Right lobe of liver (tissue), 6 donors: Measurements from ENCODE around the gene CHST8. TPM values are rescaled to one million over a fixed set of nuclear protein-coding genes. Genes with fewer than 3 reads are reported as not detected.

ENCODE experiments used
- ATAC-seq, 4 donors: fragments of 200-7000 bp; cut with Tn5 transposase; one replicate each; pipeline ENCODE4 v1.9.1; 2020; ENCODE audit warnings: mild to moderate bottlenecking in 4 of 4, moderate library complexity in 4 of 4
- DNase-seq, 3 donors: peaks; one replicate each; pipeline ENCODE4 v3.0.0-alpha.2; 2020
- H3K27ac ChIP-seq, 3 donors: fragments of 200-600 bp; one replicate each; pipeline ENCODE4 v1.8.0; 2022
- H3K27me3 ChIP-seq, 2 donors: fragments of 200-600 bp; one replicate each; pipeline ENCODE4 v1.8.0; 2022
- H3K36me3 ChIP-seq, 4 donors: fragments of 200-600 bp; sonication (generic) in 1 of 4; one replicate each; pipeline versions ENCODE4 v1.5.1 to v1.8.0; 2017 to 2022; ENCODE audit warnings: control low read depth in 1 of 4
- H3K4me1 ChIP-seq, 4 donors: fragments of 200-600 bp; sonication (generic) in 1 of 4; one replicate each; pipeline versions ENCODE4 v1.5.1 to v1.8.0; 2017 to 2022; ENCODE audit warnings: control low read depth in 1 of 4
- H3K4me3 ChIP-seq, 3 donors: fragments of 200-600 bp; one replicate each; pipeline ENCODE4 v1.8.0; 2022
- H3K9me3 ChIP-seq, 4 donors: fragments of 200-600 bp; sonication (generic) in 1 of 4; one replicate each; pipeline versions ENCODE4 v1.5.1 to v1.8.0; 2017 to 2022; ENCODE audit warnings: control low read depth in 1 of 4
- POLR2A ChIP-seq: fragments of 450-650 bp; IDR thresholded peaks from one replicate; pipeline ENCODE4 v1.6.1; 2017; ENCODE audit warnings: antibody characterized with exemption, mild to moderate bottlenecking
- WGBS: methylation state at CpG from one replicate; pipeline ENCODE4 v1.1.6; 2018; ENCODE audit warnings: low coverage, low lambda C conversion rate; ENCODE audit not compliant: insufficient coverage; ENCODE audit errors: missing lambda C conversion rate; 5-methylcytosine and 5-hydroxymethylcytosine counted together
- intact Hi-C, 2 donors: fragments of 100-400 bp; cut with DNase I; formaldehyde crosslinking; loops; one replicate each; pipeline versions ENCODE4 v1.11.2 to v1.14.1; 2022
- total RNA-seq, 6 experiments: library from RNA; depleted of rRNA in 2 of 6; stranded (reverse); fragments of >200 nt in 2 of 6; fragmentation: NEBNext Ultra II Directional in 3 of 6; extraction: Animal tissue kit (Norgen Biotek cat#: 25700) in 3 of 6; gene quantifications; one replicate each; pipeline versions ENCODE4 v1.1.0 to v1.2.4, GENCODE V29; 2016 to 2023
- TF ChIP-seq, protein P1 (sequence below), 4 donors: fragments of 200-600 bp in 3 of 4; fragments of 450-650 bp in 1 of 4; IDR thresholded peaks; one replicate each; pipeline versions ENCODE4 v1.5.1 to v1.8.0; 2016 to 2022; ENCODE audit warnings: antibody characterized with exemption in 4 of 4, mild to moderate bottlenecking in 2 of 4
- donor health status: DM: no; HTN: yes; CAD: no.
- donor health status: DM: no; HTN: no; CAD: no.
- donor health status: DM: no; HTN: no; CAD: no.
- donor health status: DM: no; HTN: yes; CAD: no.
- donor health status: DM: no; HTN: yes; CAD: no.

Gene CHST8
- total RNA-seq, 6 experiments from 2014 or later = 0.12 to 0.19 TPM; not detected in 4

DNA sequence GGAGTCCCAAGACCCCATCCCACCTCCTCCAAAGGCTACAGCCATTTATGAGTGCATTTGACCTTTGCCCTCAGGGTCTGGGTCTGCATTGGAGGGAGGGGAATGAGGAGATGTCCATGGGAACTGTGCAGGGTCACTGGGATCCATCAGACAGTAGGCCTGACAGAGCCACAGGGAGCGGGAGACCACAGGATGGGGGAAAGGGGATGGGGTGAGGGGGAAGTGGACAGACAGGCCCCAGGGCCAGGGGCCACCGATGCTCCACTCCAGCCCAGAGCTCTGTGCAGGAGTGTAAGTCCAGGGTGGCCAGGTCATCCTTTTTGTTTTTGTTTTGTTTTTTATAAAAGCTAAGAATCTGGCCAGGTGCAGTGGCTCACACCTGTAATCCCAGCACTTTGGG lies 82.5 kb downstream of the CHST8 start:
- no peaks in the 10 kb centered on the region for H3K9me3 ChIP-seq
- DNase-seq = no peak
- no peak overlapping the region for H3K27ac ChIP-seq
- H3K36me3 ChIP-seq = no peaks in the 10 kb centered on the region
- no CpG with 5 or more reads among the region's 2 CpGs for WGBS
- H3K4me3 ChIP-seq = no peak overlapping the region
- TF ChIP-seq POLR2A = no peak
- TF ChIP-seq, protein P1, sequence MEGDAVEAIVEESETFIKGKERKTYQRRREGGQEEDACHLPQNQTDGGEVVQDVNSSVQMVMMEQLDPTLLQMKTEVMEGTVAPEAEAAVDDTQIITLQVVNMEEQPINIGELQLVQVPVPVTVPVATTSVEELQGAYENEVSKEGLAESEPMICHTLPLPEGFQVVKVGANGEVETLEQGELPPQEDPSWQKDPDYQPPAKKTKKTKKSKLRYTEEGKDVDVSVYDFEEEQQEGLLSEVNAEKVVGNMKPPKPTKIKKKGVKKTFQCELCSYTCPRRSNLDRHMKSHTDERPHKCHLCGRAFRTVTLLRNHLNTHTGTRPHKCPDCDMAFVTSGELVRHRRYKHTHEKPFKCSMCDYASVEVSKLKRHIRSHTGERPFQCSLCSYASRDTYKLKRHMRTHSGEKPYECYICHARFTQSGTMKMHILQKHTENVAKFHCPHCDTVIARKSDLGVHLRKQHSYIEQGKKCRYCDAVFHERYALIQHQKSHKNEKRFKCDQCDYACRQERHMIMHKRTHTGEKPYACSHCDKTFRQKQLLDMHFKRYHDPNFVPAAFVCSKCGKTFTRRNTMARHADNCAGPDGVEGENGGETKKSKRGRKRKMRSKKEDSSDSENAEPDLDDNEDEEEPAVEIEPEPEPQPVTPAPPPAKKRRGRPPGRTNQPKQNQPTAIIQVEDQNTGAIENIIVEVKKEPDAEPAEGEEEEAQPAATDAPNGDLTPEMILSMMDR (IDR thresholded peaks at IDR 0.05) = no peak
- no peaks in the 10 kb centered on the region for H3K4me1 ChIP-seq
- ATAC-seq = no peak
- intact Hi-C loops = no loop called here
- H3K27me3 ChIP-seq = no peaks in the 10 kb centered on the region

DNA sequence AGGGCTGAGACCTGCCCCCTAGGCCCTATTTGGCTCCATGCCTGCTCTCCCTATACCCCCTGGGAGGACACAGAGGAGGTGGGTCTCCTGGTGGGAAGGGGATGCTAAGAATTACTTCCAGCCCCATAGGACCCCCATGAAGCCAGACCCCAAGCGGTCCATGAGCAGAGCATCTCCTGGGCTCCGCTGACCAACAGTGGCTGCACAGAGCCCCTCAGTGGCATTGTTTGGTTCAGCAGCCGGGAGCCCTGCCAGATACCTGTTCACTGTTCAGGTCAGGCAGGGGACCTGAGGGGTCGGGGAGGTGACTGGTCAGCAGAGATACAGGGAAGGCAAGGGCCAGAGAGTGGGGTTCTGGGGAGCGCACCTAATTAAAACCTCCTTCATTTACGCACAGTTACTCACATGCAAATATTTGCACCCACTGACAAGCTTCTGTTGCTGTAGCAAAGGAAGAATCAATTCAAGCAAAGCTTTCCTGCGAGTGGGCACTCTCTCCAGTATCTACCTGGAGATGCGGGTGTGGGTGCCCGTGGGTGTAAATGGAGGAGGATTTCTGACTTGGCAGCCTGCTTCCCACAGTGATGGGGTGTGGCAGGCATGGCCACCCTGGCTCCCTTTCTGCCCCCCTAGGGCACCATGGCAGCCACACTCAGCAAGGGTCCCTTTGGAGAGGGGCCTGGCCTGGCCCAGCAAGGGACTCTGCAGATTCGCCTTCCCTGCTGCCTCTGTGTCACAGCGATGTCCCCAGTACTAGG lies 83.5 kb downstream of the CHST8 start:
- H3K27me3 ChIP-seq = no peaks in the 10 kb centered on the region
- intact Hi-C loops = no loop called here

DNA sequence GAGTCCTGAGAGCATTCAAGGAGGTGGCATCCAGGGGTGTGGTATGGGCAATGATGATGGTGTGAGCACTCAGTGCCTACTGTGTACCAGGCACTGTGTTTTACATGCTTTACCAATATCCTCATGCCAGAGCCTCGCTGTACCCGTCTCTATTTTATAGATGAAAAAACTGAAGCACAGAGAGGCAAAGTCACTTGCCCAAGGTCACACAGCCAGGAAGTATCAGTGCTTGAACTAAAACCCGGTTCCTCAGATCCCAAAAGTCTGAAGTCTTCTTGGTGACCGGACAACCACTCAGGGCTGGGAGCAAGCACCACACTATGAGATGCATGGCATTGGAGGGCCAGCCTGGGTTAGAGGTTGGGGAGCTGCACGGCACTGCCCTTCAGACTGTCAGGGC lies 84.1 kb downstream of the CHST8 start:
- no CpG with 5 or more reads among the region's 5 CpGs for WGBS
- Histone ChIP-seq H3K27me3 (no peaks in the 10 kb centered on the region), H3K4me1 (no peaks in the 10 kb centered on the region), H3K36me3 (no peaks in the 10 kb centered on the region), H3K27ac (no peak overlapping the region), H3K9me3 (no peaks in the 10 kb centered on the region), H3K4me3 (no peak overlapping the region)
- ATAC-seq (no peak), DNase-seq (no peak)
- TF ChIP-seq, protein P1 (IDR thresholded peaks at IDR 0.05) = no peak
- intact Hi-C loops = no loop called here

More for the DNA sequence above, 83.5 kb downstream of the CHST8 start:
- no peak overlapping the region for H3K4me3 ChIP-seq
- no peaks in the 10 kb centered on the region for H3K36me3 ChIP-seq
- TF ChIP-seq, protein P1 (IDR thresholded peaks at IDR 0.05) = no peak
- TF ChIP-seq POLR2A = no peak
- H3K9me3 ChIP-seq = no peaks in the 10 kb centered on the region
- no peaks in the 10 kb centered on the region for H3K4me1 ChIP-seq
- no peak overlapping the region for H3K27ac ChIP-seq
- ATAC-seq (peak in 1 of 4 donors; percentile 9), DNase-seq (no peak)
- WGBS = 62% methylated on average over 2 of the region's 11 CpGs

DNA sequence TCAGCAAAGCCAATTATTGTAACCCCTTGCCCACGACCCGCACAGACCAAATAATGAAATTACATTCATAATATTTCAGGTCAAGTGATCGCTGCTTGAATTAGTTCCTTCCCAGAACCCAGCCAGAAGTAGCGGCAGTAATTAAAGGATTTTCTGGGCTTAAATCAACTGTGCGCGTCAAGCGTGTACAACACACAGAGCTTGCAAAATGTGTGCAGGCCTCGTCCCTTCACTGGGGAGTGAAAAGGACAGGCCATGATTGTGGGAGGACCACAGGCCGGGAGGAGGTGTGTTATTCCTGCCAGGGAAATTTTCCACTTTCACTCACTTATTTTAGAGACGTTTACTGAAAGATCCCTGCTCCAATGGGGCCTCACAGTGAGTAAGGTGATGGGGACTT lies 84.9 kb downstream of the CHST8 start:
- TF ChIP-seq, protein P1 (IDR thresholded peaks at IDR 0.05) = no peak
- TF ChIP-seq POLR2A = no peak
- H3K27me3 ChIP-seq = no peaks in the 10 kb centered on the region
- H3K4me1 ChIP-seq = no peaks in the 10 kb centered on the region
- no peaks in the 10 kb centered on the region for H3K9me3 ChIP-seq
- no peak overlapping the region for H3K27ac ChIP-seq
- H3K36me3 ChIP-seq = no peaks in the 10 kb centered on the region
- DNase-seq = no peak
- intact Hi-C loops = no loop called here
- ATAC-seq = no peak
- 70% methylated on average over 8 of the region's 10 CpGs for WGBS
- H3K4me3 ChIP-seq = no peak overlapping the region
